K562 (cell line): ENCODE measurements around the gene CD68. TPM values are rescaled to one million over a fixed set of nuclear protein-coding genes. Genes with fewer than 3 reads are reported as not detected.

ENCODE experiments used
- ETV1 ChIP-seq: fragments of 450-650 bp; conservative IDR thresholded peaks from 2 replicates; pipeline ENCODE4 v1.6.1; 2016; ENCODE audit warnings: missing genetic modification characterization, control low read depth, low read depth, missing compliant biosample characterization
- FOXK2 ChIP-seq, 2 experiments: fragments of 450-650 bp; IDR thresholded peaks in 1 of 2; conservative IDR thresholded peaks in 1 of 2; 2 replicates each; pipeline ENCODE4 v1.6.1; 2016; ENCODE audit warnings: low read depth in 2 of 2, mild to moderate bottlenecking in 1 of 2
- polyA plus RNA-seq, 8 experiments: library from polyadenylated mRNA; depleted of rRNA in 4 of 8; stranded (reverse) in 5 of 8; unstranded in 3 of 8; fragments of >200 nt; fragmentation: Nextera tagmentation in 2 of 8; fragmentation: Illumina TruSeq in 1 of 8; extraction: Ambion mirVana in 2 of 8; extraction: Trizol in 1 of 8; gene quantifications; 2 replicates each; pipeline versions ENCODE4 v1.2.1 to v1.2.3, GENCODE V29; 2011 to 2014; ENCODE audit warnings: inconsistent platforms in 1 of 8, missing spikeins in 1 of 8
- total RNA-seq, 7 experiments: library from RNA; depleted of rRNA in 6 of 7; stranded (reverse); fragments of >200 nt in 6 of 7; fragmentation: Illumina TruSeq in 2 of 7; extraction: Trizol in 2 of 7; gene quantifications; 2 replicates each; pipeline versions ENCODE4 v1.2.1 to v1.2.3, GENCODE V29; 2011 to 2021; ENCODE audit warnings: low replicate concordance in 1 of 7
- TF ChIP-seq, protein P1 (sequence below), 2 experiments: fragments of 450-650 bp; formaldehyde crosslinking in 1 of 2; IDR thresholded peaks; 2 replicates each; pipeline versions ENCODE4 v1.4.0 to v1.6.1; 2014 to 2020; ENCODE audit warnings: mild to moderate bottlenecking in 2 of 2, borderline replicate concordance in 1 of 2, low read depth in 1 of 2
- TF ChIP-seq, protein P2 (sequence below): fragments of 250-450 bp; sonication (Bioruptor Pico); IDR thresholded peaks from 2 replicates; pipeline ENCODE4 v1.8.0; 2022; ENCODE audit warnings: moderate library complexity, mild to moderate bottlenecking, inconsistent platforms

CD68 gene
- total and polyA plus RNA-seq, 9 of the 15 experiments (the other 6 are each of a cell fraction or from before 2014, with no cell fraction given): 28.2 to 89.8 (median 37.7) TPM

- TF ChIP-seq, protein P1, sequence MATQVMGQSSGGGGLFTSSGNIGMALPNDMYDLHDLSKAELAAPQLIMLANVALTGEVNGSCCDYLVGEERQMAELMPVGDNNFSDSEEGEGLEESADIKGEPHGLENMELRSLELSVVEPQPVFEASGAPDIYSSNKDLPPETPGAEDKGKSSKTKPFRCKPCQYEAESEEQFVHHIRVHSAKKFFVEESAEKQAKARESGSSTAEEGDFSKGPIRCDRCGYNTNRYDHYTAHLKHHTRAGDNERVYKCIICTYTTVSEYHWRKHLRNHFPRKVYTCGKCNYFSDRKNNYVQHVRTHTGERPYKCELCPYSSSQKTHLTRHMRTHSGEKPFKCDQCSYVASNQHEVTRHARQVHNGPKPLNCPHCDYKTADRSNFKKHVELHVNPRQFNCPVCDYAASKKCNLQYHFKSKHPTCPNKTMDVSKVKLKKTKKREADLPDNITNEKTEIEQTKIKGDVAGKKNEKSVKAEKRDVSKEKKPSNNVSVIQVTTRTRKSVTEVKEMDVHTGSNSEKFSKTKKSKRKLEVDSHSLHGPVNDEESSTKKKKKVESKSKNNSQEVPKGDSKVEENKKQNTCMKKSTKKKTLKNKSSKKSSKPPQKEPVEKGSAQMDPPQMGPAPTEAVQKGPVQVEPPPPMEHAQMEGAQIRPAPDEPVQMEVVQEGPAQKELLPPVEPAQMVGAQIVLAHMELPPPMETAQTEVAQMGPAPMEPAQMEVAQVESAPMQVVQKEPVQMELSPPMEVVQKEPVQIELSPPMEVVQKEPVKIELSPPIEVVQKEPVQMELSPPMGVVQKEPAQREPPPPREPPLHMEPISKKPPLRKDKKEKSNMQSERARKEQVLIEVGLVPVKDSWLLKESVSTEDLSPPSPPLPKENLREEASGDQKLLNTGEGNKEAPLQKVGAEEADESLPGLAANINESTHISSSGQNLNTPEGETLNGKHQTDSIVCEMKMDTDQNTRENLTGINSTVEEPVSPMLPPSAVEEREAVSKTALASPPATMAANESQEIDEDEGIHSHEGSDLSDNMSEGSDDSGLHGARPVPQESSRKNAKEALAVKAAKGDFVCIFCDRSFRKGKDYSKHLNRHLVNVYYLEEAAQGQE (IDR thresholded peaks at IDR 0.05; ENCODE audit: borderline replicate concordance): peak; percentile 56
- TF ChIP-seq, protein P1 (CRISPR knock-in tag; IDR thresholded peaks at IDR 0.05; ENCODE audit: low read depth): no peak
- TF ChIP-seq, protein P2, sequence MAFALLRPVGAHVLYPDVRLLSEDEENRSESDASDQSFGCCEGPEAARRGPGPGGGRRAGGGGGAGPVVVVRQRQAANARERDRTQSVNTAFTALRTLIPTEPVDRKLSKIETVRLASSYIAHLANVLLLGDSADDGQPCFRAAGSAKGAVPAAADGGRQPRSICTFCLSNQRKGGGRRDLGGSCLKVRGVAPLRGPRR (CRISPR knock-in tag): no peak
- TF ChIP-seq FOXK2 (conservative IDR thresholded peaks at IDR 0.05 in 1 of 2, IDR thresholded peaks at IDR 0.05 in 1 of 2; ENCODE audit: low read depth in 2 of 2) (peak; percentile 63 to 64; a peak in 2 of 4 replicates), ETV1 (tag) (peak; percentile 68)
Observed at GRCh38 chr17:7572338-7572587, 7.2 kb upstream of the CD68 start (continued).
